Large intestine (tissue), 3 donors: ENCODE results near the gene SERPINB7. TPM values are rescaled to one million over a fixed set of nuclear protein-coding genes. Genes with fewer than 3 reads are reported as not detected.

Source experiments
- DNase-seq, 2 donors: peaks; one replicate each; pipeline versions ENCODE4 v3.0.0 to v3.0.0-alpha.2; 2013
- H3K27ac ChIP-seq: one replicate; pipeline ENCODE4 v1.5.1; 2013; ENCODE audit warnings: low read length
- H3K27me3 ChIP-seq: 2 replicates; pipeline ENCODE4 v1.6.1; 2013; ENCODE audit warnings: low read length; ENCODE audit not compliant: control insufficient read depth, insufficient read depth
- H3K36me3 ChIP-seq: 2 replicates; pipeline ENCODE4 v1.6.1; 2013; ENCODE audit warnings: low read length; ENCODE audit not compliant: control insufficient read depth, insufficient read depth
- H3K4me1 ChIP-seq: one replicate; pipeline ENCODE4 v1.6.1; 2013; ENCODE audit warnings: low read length; ENCODE audit not compliant: control insufficient read depth, insufficient read depth
- H3K4me3 ChIP-seq: one replicate; pipeline ENCODE4 v1.5.1; 2013; ENCODE audit warnings: low read length
- H3K9me3 ChIP-seq: one replicate; pipeline ENCODE4 v1.6.1; 2013; ENCODE audit warnings: mild to moderate bottlenecking, low read depth, low read length, moderate library complexity; ENCODE audit not compliant: control insufficient read depth
- WGBS: methylation state at CpG from one replicate; pipeline ENCODE4 v1.1.5; 2013; ENCODE audit warnings: low lambda C conversion rate; ENCODE audit not compliant: insufficient coverage; 5-methylcytosine and 5-hydroxymethylcytosine counted together
- polyA plus RNA-seq: library from polyadenylated mRNA; unstranded; fragments of 120-200 nt; gene quantifications from one replicate; pipeline ENCODE4 v1.2.1, GENCODE V29; 2013

SERPINB7 gene
- polyA plus RNA-seq, 1 donor: 0.09 TPM

DNA sequence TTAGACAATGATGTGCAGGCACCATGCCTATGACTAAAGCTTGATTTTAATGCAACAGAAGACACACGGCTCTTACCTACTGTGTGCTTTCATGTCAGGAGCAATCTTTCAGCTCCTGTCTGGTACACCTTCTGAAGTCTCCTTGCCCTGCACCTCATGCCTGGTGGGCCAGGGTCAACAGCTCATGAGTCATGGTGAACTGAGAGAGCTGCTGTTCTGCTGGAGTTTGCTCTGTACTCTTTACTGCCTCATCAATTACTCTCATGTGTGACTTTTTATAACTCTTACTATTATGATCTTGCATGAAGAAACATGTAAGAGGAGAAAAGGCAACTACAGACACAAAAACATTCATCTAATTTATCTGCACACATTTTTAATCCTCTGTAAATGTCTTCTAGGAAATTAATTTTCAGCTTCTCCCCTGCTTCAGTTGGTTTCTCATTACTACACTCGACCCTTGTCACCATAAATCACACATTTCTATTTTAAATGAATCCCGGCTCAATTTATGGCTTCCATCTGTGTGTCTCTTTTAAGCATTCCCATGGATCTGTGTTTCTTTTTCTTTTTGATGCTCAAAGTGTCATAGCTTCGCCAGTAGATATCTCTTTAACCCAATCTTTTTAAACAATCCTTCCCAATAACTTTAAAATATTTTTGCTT lies 9.7 kb downstream of the SERPINB7 start:
- WGBS: 57% methylated on average over 3 of the region's 4 CpGs
- H3K4me3 ChIP-seq: no peak overlapping the region
- DNase-seq: no peak
- no peaks in the 10 kb centered on the region for H3K27me3 ChIP-seq
- no peaks in the 10 kb centered on the region for H3K4me1 ChIP-seq
- no peaks in the 10 kb centered on the region for H3K9me3 ChIP-seq
- no peaks in the 10 kb centered on the region for H3K36me3 ChIP-seq
- no peak overlapping the region for H3K27ac ChIP-seq

DNA sequence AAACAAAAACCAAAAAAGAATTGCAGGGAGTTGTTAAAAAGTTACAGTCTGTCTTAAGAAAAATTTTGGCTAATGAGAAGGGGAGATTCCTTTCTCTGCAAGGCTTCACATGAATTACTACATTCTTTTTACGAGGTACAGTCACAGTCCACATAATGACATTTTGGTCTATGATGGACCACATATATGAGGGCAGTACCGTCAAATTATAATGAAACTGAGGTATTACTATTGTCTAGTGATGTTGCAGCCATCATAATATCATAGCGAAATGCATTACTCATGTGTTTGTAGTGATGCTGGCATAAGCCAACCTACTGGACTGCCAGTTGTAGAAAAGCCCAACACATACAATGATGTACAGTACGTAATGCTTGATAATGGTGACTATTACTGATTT lies 12.5 kb downstream of the SERPINB7 start:
- Histone ChIP-seq H3K27me3 (no peaks in the 10 kb centered on the region), H3K9me3 (no peaks in the 10 kb centered on the region), H3K36me3 (no peaks in the 10 kb centered on the region), H3K4me3 (no peak overlapping the region), H3K27ac (no peak overlapping the region), H3K4me1 (no peaks in the 10 kb centered on the region)
- no CpG with 5 or more reads among the region's 4 CpGs for WGBS
- DNase-seq: no peak

DNA sequence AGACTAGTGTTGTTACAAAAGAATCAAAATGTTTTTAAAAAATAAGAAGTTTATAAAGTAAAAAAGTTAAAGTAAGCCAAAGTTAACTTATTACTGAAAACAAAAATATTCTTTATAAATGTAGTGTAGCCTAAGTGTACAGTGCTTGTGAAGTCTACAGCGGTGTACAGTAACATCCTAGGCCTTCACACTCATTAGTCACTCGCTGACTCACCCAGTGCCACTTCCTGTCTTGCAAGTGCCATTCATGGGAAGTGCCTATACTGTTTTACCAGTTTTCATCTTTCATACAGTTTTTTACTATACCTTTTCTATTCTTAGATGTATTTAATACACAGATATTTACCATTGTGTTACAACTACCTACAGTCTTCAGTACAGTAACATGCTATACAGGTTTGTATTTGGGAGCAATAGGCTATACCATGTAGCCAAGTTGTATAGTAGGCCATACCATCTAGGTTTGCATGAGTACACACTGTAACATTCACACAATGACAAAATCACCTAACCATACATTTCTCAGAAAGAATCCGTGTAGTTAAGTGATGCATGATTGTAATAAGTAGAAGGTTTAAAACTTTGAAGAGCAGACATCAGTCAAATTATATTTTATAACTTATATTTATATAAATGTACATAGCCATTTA lies 13.4 kb downstream of the SERPINB7 start:
- Histone ChIP-seq H3K27me3 (no peaks in the 10 kb centered on the region), H3K9me3 (no peaks in the 10 kb centered on the region), H3K4me3 (no peak overlapping the region), H3K4me1 (no peaks in the 10 kb centered on the region), H3K36me3 (no peaks in the 10 kb centered on the region), H3K27ac (no peak overlapping the region)
- WGBS: no CpG with 5 or more reads among the region's 3 CpGs
- DNase-seq: no peak

DNA sequence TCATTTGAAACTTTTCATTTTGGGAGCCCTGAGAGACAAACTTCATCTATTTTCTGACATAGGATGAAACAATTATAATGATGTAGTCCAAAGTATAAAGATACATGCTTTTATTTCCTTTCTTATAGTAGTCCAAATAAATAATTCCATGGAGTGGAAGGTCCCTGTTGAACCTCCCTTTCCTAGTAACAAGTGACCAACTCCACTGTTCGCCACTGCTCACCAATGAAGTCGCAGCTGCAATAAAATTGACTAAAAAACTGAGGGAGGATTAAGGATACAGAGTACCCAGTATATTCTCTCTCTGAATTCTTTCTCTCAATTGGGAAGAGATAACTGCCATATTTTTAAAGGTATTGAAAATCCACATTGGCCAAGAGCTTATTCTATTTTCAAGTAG lies 14.1 kb downstream of the SERPINB7 start:
- WGBS: no CpG with 5 or more reads among the region's 2 CpGs
- Histone ChIP-seq H3K4me1 (no peaks in the 10 kb centered on the region), H3K27ac (no peak overlapping the region), H3K36me3 (no peaks in the 10 kb centered on the region), H3K9me3 (no peaks in the 10 kb centered on the region), H3K4me3 (no peak overlapping the region), H3K27me3 (no peaks in the 10 kb centered on the region)
- DNase-seq: no peak

DNA sequence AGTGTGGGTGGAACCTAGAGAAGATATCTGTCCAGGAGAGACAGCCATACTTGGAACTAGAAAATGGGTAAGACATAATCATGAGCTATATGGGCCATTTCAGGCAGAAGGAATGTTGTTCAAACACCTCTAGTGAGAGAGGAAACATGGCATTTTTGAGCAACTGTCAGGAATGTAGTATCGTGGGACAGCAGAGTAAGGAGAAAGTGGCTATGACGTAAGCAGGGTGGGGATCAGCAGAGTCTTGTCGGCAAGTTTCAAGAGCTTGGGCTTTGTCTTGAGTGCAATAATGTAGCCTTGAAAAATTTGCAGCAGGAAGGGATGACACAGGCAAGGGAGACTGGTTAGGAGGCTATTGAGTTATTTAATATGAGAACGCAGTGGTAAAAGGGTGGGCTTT lies 20.4 kb downstream of the SERPINB7 start:
- Histone ChIP-seq H3K4me1 (no peaks in the 10 kb centered on the region), H3K4me3 (no peak overlapping the region)
- WGBS: 70% methylated on average over 3 of the region's 4 CpGs

DNA sequence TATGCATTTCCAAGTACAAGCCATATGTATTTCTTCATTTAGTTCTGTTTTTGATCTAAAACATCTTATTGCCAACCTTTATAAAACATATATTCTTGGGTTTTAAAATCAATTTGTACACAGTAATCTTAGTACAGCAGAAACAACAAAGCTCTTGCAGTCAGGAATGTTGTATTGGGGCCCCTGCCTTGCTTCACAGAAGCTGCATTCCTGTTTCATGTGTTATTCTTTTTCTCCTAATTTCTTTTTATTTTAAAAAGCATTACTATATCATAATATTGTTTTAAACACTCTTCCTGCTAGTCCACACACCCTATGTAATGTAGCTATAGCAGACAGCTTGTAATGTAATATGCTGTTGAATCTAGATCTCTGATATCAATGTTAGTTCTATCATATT lies 24.0 kb downstream of the SERPINB7 start:
- no peak for DNase-seq
- Histone ChIP-seq H3K4me3 (no peak overlapping the region), H3K27me3 (no peaks in the 10 kb centered on the region), H3K36me3 (no peaks in the 10 kb centered on the region), H3K27ac (no peak overlapping the region), H3K9me3 (no peaks in the 10 kb centered on the region), H3K4me1 (no peaks in the 10 kb centered on the region)

More for the DNA sequence above, 20.4 kb downstream of the SERPINB7 start:
- Histone ChIP-seq H3K27ac (no peak overlapping the region), H3K27me3 (no peaks in the 10 kb centered on the region), H3K36me3 (no peaks in the 10 kb centered on the region), H3K9me3 (no peaks in the 10 kb centered on the region)
- DNase-seq: no peak

DNA sequence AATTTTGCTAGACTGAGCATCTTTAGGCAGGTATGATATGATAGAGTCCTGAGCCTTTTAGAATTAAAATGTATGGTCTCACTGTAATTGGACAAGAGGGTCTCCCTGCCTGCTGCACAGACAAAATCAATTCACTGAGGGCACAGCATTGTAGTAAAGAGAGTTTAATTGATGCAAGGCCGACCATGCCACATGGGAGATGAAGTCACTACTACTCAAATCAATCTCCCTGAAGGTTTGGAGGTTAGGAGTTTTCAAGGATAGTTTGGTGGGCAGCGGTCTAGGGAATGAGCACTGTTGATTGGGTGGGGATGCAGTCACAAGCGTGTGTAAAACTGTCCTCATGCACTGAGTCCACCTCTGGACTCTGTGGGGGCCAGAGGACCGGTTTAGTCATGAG lies 26.1 kb downstream of the SERPINB7 start:
- Histone ChIP-seq H3K36me3 (no peaks in the 10 kb centered on the region), H3K4me3 (no peak overlapping the region), H3K27ac (no peak overlapping the region), H3K27me3 (no peaks in the 10 kb centered on the region), H3K4me1 (no peaks in the 10 kb centered on the region), H3K9me3 (no peaks in the 10 kb centered on the region)
- no CpG with 5 or more reads among the region's 4 CpGs for WGBS
- DNase-seq: no peak

DNA sequence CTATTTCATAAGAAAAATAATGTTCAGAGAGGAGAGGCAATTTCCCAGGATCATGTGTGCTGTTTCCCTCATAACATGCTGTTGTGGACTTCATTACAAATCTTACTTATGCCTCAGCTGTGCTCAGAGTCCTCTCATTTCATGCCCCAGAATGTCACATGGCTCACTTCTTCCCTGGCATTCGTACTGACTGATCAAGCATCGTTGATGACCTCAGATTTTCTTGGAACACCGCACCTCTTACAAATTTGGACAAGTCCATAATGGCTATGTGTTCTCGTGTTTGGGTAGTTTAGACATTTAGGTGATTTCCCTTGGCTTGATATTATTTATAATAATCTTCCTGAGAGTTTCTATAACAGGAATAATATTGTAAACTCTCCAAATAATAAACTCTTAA lies 32.9 kb downstream of the SERPINB7 start:
- no peaks in the 10 kb centered on the region for H3K36me3 ChIP-seq
- H3K9me3 ChIP-seq: no peaks in the 10 kb centered on the region
- H3K4me3 ChIP-seq: no peak overlapping the region
- no peaks in the 10 kb centered on the region for H3K4me1 ChIP-seq
- DNase-seq: no peak
- no CpG with 5 or more reads among the region's 4 CpGs for WGBS
- H3K27ac ChIP-seq: no peak overlapping the region
- H3K27me3 ChIP-seq: no peaks in the 10 kb centered on the region

DNA sequence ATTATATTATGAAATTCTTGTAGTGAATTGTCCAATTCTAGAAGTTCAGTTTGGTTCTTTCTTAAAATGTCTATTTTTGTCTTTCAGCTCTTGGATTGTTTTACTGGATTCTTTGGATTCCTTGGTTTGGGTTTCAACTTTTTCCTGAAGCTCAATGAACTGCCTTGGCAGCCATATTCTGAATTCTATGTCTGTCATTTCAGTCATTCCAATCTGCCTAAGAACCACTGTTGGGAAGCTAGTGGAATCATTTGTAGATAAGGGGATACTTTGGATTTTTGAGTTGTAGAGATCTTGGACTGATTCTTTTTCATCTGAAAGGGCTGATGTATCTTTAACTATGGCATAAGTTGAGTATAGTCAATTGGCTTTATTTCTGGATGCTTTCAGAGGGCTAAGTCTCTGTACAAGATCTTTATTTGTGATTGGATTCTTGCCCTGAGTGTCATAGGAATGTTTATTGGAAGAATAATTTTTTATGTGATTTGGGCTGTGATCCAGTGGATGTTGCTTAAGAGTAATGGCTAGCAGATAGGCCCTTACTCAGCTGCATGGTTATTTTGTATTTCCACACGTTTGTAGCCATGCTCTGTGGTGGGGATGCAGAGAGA lies 42.3 kb downstream of the SERPINB7 start:
- Histone ChIP-seq H3K36me3 (no peaks in the 10 kb centered on the region), H3K9me3 (no peaks in the 10 kb centered on the region), H3K27me3 (no peaks in the 10 kb centered on the region), H3K27ac (no peak overlapping the region), H3K4me1 (no peaks in the 10 kb centered on the region), H3K4me3 (no peak overlapping the region)
- whole genome bisulfite sequencing: no CpG with 5 or more reads among the region's 1 CpG
- no peak for DNase-seq

DNA sequence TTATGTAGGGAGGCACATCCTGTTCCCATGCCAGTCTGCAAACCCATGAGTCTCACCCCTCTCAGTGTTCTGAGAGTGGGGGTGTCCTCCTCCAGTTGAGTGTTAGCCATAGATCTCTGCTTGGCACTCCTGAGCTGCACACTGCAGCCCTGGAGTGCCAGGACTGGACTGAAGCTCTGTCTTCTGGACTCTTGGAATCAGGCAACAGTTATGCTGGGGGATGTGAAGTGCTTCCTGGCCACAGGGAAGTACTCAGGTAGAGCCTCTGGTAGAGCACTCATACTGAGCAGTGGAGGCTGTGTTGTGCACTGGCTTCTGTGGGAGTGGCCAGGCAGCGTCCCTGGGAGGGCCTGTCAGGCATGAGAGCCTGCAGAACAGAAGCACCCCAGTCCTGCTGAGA lies 43.0 kb downstream of the SERPINB7 start:
- no peaks in the 10 kb centered on the region for H3K27me3 ChIP-seq
- WGBS: no CpG with 5 or more reads among the region's 1 CpG
- H3K4me3 ChIP-seq: no peak overlapping the region
- no peak for DNase-seq
- no peak overlapping the region for H3K27ac ChIP-seq
- H3K9me3 ChIP-seq: no peaks in the 10 kb centered on the region
- no peaks in the 10 kb centered on the region for H3K4me1 ChIP-seq
- H3K36me3 ChIP-seq: no peaks in the 10 kb centered on the region

DNA sequence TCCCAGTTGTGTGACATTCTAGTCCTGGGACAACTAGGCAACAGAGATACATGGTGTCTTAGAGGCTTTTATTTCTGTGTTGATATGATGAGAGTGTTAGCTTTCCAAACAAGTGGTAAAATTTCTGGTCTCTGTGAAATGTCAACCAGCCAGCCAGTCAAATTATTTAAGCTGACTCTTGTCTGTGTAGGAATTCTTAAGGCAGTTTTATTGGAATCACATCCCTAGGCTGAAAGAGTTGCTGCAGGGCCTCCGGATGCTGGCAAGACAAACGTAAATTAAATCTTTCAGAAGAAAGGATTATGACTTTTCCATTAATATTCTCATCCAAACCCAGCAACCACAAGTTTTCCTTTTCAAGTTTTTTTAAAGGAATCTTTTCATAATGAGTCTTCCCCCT lies 44.6 kb downstream of the SERPINB7 start:
- Histone ChIP-seq H3K36me3 (no peaks in the 10 kb centered on the region), H3K4me3 (no peak overlapping the region), H3K27ac (no peak overlapping the region), H3K27me3 (no peaks in the 10 kb centered on the region), H3K4me1 (no peaks in the 10 kb centered on the region), H3K9me3 (no peaks in the 10 kb centered on the region)
- WGBS: 40% methylated on average over 1 of the region's 2 CpGs
- DNase-seq: no peak
